Activated effector memory CD4-positive, alpha-beta T cell treated with Interleukin-2 at 50 U/mL for 16 hours (primary cell): ENCODE measurements around the gene FBXO2.

Experiments
- DNase-seq: peaks from one replicate; pipeline ENCODE4 v3.0.0-alpha.2; 2020

Gene FBXO2

GRCh38 chr1:11682287-11682771 is 28.1 kb upstream of the FBXO2 start:
- DNase-seq: no peak

- peak; percentile 82 for DNase-seq
These were observed 27.0 kb upstream of the FBXO2 start, which contains the start of gene MAD2L2 for GRCh38 chr1:11681071-11681771. MAD2L2 (minus strand) TSS chr1:11681148; CDS start chr1:11680601, 547 bp downstream.

- no peak for DNase-seq
These were observed 26.2 kb upstream of the FBXO2 start for GRCh38 chr1:11680270-11681070.

GRCh38 chr1:11678442-11678841 is 24.2 kb upstream of the FBXO2 start:
- no peak for DNase-seq

- DNase-seq: no peak
These were observed 22.3 kb upstream of the FBXO2 start for GRCh38 chr1:11676386-11677103.

- DNase-seq: no peak
These were observed 21.1 kb upstream of the FBXO2 start for GRCh38 chr1:11675325-11675724.

GRCh38 chr1:11674488-11674887 is 20.3 kb upstream of the FBXO2 start:
- DNase-seq: no peak

- DNase-seq: no peak
These were observed 19.0 kb upstream of the FBXO2 start for GRCh38 chr1:11673089-11673769.

GRCh38 chr1:11671544-11672286 is 17.5 kb upstream of the FBXO2 start:
- DNase-seq: no peak

GRCh38 chr1:11671205-11671543 is 16.9 kb upstream of the FBXO2 start:
- DNase-seq: no peak

- DNase-seq: no peak
These were observed 16.5 kb upstream of the FBXO2 start for GRCh38 chr1:11670747-11671146.

- no peak for DNase-seq
These were observed 14.3 kb upstream of the FBXO2 start for GRCh38 chr1:11668516-11668915.

- peak; percentile 50 for DNase-seq
These were observed 10.3 kb upstream of the FBXO2 start for GRCh38 chr1:11664336-11665065.

GRCh38 chr1:11661103-11661502 is 6.9 kb upstream of the FBXO2 start:
- DNase-seq: no peak

- DNase-seq: no peak
These were observed 5.5 kb upstream of the FBXO2 start for GRCh38 chr1:11659748-11660147.

- DNase-seq: no peak
These were observed 4.3 kb upstream of the FBXO2 start for GRCh38 chr1:11658542-11658941.

- DNase-seq: no peak
These were observed 3.4 kb upstream of the FBXO2 start for GRCh38 chr1:11657654-11658053.

- DNase-seq: no peak
These were observed 945 bp upstream of the FBXO2 start for GRCh38 chr1:11654939-11655808.

- no peak for DNase-seq
These were observed 430 bp downstream of the FBXO2 start for GRCh38 chr1:11653861-11654136.

GRCh38 chr1:11653101-11653860 is 948 bp downstream of the FBXO2 start:
- DNase-seq: no peak
